SH-SY5Y (cell line): ENCODE results near the gene SLC17A4.

Experiments
- GATA2 ChIP-seq: IDR thresholded peaks from 2 replicates; pipeline ENCODE4 v1.6.1; 2011; ENCODE audit warnings: mild to moderate bottlenecking, low read depth, low read length
- GATA3 ChIP-seq: IDR thresholded peaks from 2 replicates; pipeline ENCODE4 v1.6.1; 2011; ENCODE audit warnings: low read depth, mild to moderate bottlenecking, low read length, moderate library complexity

SLC17A4 gene

GRCh38 chr6:25735261-25735660, 19.3 kb upstream of the SLC17A4 start:
- TF ChIP-seq GATA2 (no peak), GATA3 (no peak)

GRCh38 chr6:25743868-25744267, 10.7 kb upstream of the SLC17A4 start:
- TF ChIP-seq GATA2 = no peak
- no peak for TF ChIP-seq GATA3

- TF ChIP-seq GATA2 = no peak
- TF ChIP-seq GATA3 = no peak
Observed at GRCh38 chr6:25745836-25746235, 8.7 kb upstream of the SLC17A4 start.

GRCh38 chr6:25746968-25747367, 7.6 kb upstream of the SLC17A4 start:
- TF ChIP-seq GATA3 = no peak
- TF ChIP-seq GATA2 = no peak

GRCh38 chr6:25747477-25747876, 7.1 kb upstream of the SLC17A4 start:
- TF ChIP-seq GATA2 = no peak
- no peak for TF ChIP-seq GATA3

- TF ChIP-seq GATA2 (no peak), GATA3 (no peak)
Observed at GRCh38 chr6:25748049-25748448, 6.5 kb upstream of the SLC17A4 start.

GRCh38 chr6:25749837-25750236, 4.7 kb upstream of the SLC17A4 start:
- TF ChIP-seq GATA3 (no peak), GATA2 (no peak)

- TF ChIP-seq GATA3 = no peak
- no peak for TF ChIP-seq GATA2
Observed at GRCh38 chr6:25750906-25751305, 3.6 kb upstream of the SLC17A4 start.

GRCh38 chr6:25753079-25753478, 1.5 kb upstream of the SLC17A4 start:
- no peak for TF ChIP-seq GATA2
- TF ChIP-seq GATA3 = no peak

GRCh38 chr6:25755483-25755882, 941 bp downstream of the SLC17A4 start:
- TF ChIP-seq GATA2 (no peak), GATA3 (no peak)

- TF ChIP-seq GATA2 (no peak), GATA3 (no peak)
Observed at GRCh38 chr6:25756382-25757363, 2.1 kb downstream of the SLC17A4 start.

GRCh38 chr6:25757936-25758642, 3.5 kb downstream of the SLC17A4 start:
- TF ChIP-seq GATA3 = no peak
- no peak for TF ChIP-seq GATA2

GRCh38 chr6:25764611-25765010, 10.1 kb downstream of the SLC17A4 start:
- TF ChIP-seq GATA3 = no peak
- TF ChIP-seq GATA2 = no peak

- no peak for TF ChIP-seq GATA2
- TF ChIP-seq GATA3 = no peak
Observed at GRCh38 chr6:25768566-25768965, 14.0 kb downstream of the SLC17A4 start.

- TF ChIP-seq GATA3 (no peak), GATA2 (no peak)
Observed at GRCh38 chr6:25769983-25770382, 15.4 kb downstream of the SLC17A4 start.
